K562 (cell line): ENCODE measurements around the gene FARP1. TPM values are rescaled to one million over a fixed set of nuclear protein-coding genes. Genes with fewer than 3 reads are reported as not detected.

ENCODE experiments used
- ATAC-seq: fragments of 200-7000 bp; cut with Tn5 transposase; 3 replicates; pipeline ENCODE4 v1.9.1; 2020; ENCODE audit warnings: moderate library complexity
- BruUV-seq: library from RNA; stranded (reverse); fragments of 400-500 nt; replicated peaks from 2 replicates; lab custom pipeline; 2021; lab: Mats Ljungman, UMichigan
- CTCF ChIA-PET: fragments of 300-600 bp; formaldehyde crosslinking; extraction: SDS; loops from one replicate; lab custom pipeline; 2021; ENCODE audit warnings: low intra/inter-chr PET ratio; lab: Yijun Ruan, JAX
- POLR2A ChIA-PET: fragments of 300-600, 350-650 bp; sonication (Branson Sonifier 250); formaldehyde crosslinking; extraction: SDS; loops from one replicate; lab custom pipeline; 2021; ENCODE audit warnings: antibody characterized with exemption, inconsistent platforms; lab: Yijun Ruan, JAX
- DNase-seq, 4 experiments: peaks; one replicate each; pipeline versions ENCODE4 v3.0.0 to v3.0.0-alpha.2; 2011 to 2018; ENCODE audit warnings: low spot score in 3 of 4, mixed read lengths in 3 of 4; ENCODE audit errors: extremely low read depth in 1 of 4
- FAIRE-seq: peaks from 2 replicates; lab custom pipeline; 2011; peaks lifted over from hg19 to GRCh38; lab: Jason Lieb, UNC
- H2AFZ ChIP-seq: 2 replicates; pipeline ENCODE4 v1.6.0; 2011; ENCODE audit warnings: low read depth, low read length, control low read depth, inconsistent platforms
- H3K27ac ChIP-seq: fragments of 200-600 bp; 3 replicates; pipeline ENCODE4 v1.8.0; 2011; ENCODE audit warnings: low read depth, mild to moderate bottlenecking, control low read depth, inconsistent platforms, low read length, moderate library complexity, mixed read lengths; ENCODE audit errors: extremely low read depth
- H3K27me3 ChIP-seq, 2 experiments: fragments of 300-600 bp in 1 of 2; 2 replicates in 1 of 2; 3 replicates in 1 of 2; pipeline versions ENCODE4 v1.6.0 to v1.8.0; 2011; ENCODE audit warnings: inconsistent platforms in 2 of 2, low read length in 2 of 2, mild to moderate bottlenecking in 1 of 2, mixed read lengths in 1 of 2, moderate library complexity in 1 of 2; ENCODE audit not compliant: control insufficient read depth in 2 of 2, insufficient read depth in 2 of 2
- H3K36me3 ChIP-seq: fragments of 300-600 bp; 3 replicates; pipeline ENCODE4 v1.8.0; 2011; ENCODE audit warnings: mild to moderate bottlenecking, low read length, inconsistent platforms; ENCODE audit not compliant: control insufficient read depth, insufficient read depth
- H3K4me1 ChIP-seq, 2 experiments: fragments of 200-600 bp in 1 of 2; replicated peaks in 1 of 2; 2 replicates in 1 of 2; 3 replicates in 1 of 2; pipeline versions ENCODE4 v1.5.1 to v1.8.0; 2011; ENCODE audit warnings: inconsistent platforms in 2 of 2, low read length in 2 of 2, mild to moderate bottlenecking in 1 of 2, mixed read lengths in 1 of 2, moderate library complexity in 1 of 2; ENCODE audit not compliant: control insufficient read depth in 2 of 2, insufficient read depth in 2 of 2
- H3K4me2 ChIP-seq: 2 replicates; pipeline ENCODE4 v1.6.1; 2011; ENCODE audit warnings: low read length, control low read depth, inconsistent platforms, mixed read lengths; ENCODE audit not compliant: insufficient read depth
- H3K4me3 ChIP-seq: fragments of 200-600 bp; sonication (generic), shearing (Covaris generic); 2 replicates; pipeline ENCODE4 v1.5.1; 2016; ENCODE audit warnings: control low read depth, inconsistent platforms
- H3K79me2 ChIP-seq: fragments of 200-600 bp; 3 replicates; pipeline ENCODE4 v1.8.0; 2011; ENCODE audit warnings: low read length, inconsistent platforms; ENCODE audit not compliant: control insufficient read depth, insufficient read depth
- H3K9ac ChIP-seq, 2 experiments: 2 replicates each; pipeline versions ENCODE4 v1.6.0 to v1.6.1; 2011; ENCODE audit warnings: low read depth in 2 of 2, low read length in 2 of 2, control low read depth in 1 of 2, inconsistent platforms in 1 of 2, mild to moderate bottlenecking in 1 of 2, mixed read lengths in 1 of 2; ENCODE audit not compliant: insufficient read depth in 1 of 2
- H3K9me1 ChIP-seq: one replicate; pipeline ENCODE4 v1.6.0; 2011; ENCODE audit warnings: inconsistent platforms, mild to moderate bottlenecking, low read length, moderate library complexity; ENCODE audit not compliant: control insufficient read depth, insufficient read depth
- H3K9me3 ChIP-seq: replicated peaks from 2 replicates; pipeline ENCODE4 v1.5.1; 2011; ENCODE audit warnings: low read depth, low read length, inconsistent platforms; ENCODE audit not compliant: control insufficient read depth, insufficient read depth
- H4K20me1 ChIP-seq: replicated peaks from 2 replicates; pipeline ENCODE4 v1.6.1; 2011; ENCODE audit warnings: low read length, inconsistent platforms, mixed read lengths; ENCODE audit not compliant: control insufficient read depth, insufficient read depth
- ARID2 ChIP-seq: fragments of 450-650 bp; IDR thresholded peaks from 2 replicates; pipeline ENCODE4 v1.6.1; 2017; ENCODE audit warnings: antibody characterized with exemption, mild to moderate bottlenecking
- ATF6 ChIP-seq: sonication (generic); formaldehyde crosslinking; IDR thresholded peaks from 2 replicates; pipeline ENCODE4 v1.4.0; 2020; ENCODE audit warnings: mild to moderate bottlenecking, missing genetic modification reagents
- CREB3 ChIP-seq: fragments of 450-650 bp; conservative IDR thresholded peaks from 2 replicates; pipeline ENCODE4 v1.6.1; 2016; ENCODE audit warnings: missing genetic modification characterization, low read depth, mild to moderate bottlenecking, missing compliant biosample characterization, moderate library complexity
- KLF10 ChIP-seq: fragments of 250-450 bp; sonication (Bioruptor Pico); IDR thresholded peaks from 2 replicates; pipeline ENCODE4 v1.6.1; 2021; ENCODE audit warnings: matching md5 sums
- L3MBTL2 ChIP-seq: fragments of 450-650 bp; IDR thresholded peaks from 2 replicates; pipeline ENCODE4 v1.6.1; 2016; ENCODE audit warnings: mild to moderate bottlenecking, moderate library complexity
- NELFE ChIP-seq: IDR thresholded peaks from 2 replicates; pipeline ENCODE4 v1.6.1; 2011; ENCODE audit warnings: mild to moderate bottlenecking; ENCODE audit not compliant: insufficient read depth, insufficient read length
- ZNF143 ChIP-seq: sonication (generic); formaldehyde crosslinking; IDR thresholded peaks from 2 replicates; pipeline ENCODE4 v1.9.0; 2022; ENCODE audit warnings: mild to moderate bottlenecking, missing genetic modification reagents
- ZNF23 ChIP-seq: fragments of 250-450 bp; sonication (Bioruptor Pico); IDR thresholded peaks from 2 replicates; pipeline ENCODE4 v1.4.0; 2020; ENCODE audit warnings: mild to moderate bottlenecking
- WGBS: fragments of 100-300 bp; shearing (Covaris generic); methylation state at CpG from one replicate; pipeline ENCODE4 v1.1.6; 2016; ENCODE audit warnings: low coverage, mixed read lengths; ENCODE audit not compliant: insufficient coverage; ENCODE audit errors: missing lambda C conversion rate; 5-methylcytosine and 5-hydroxymethylcytosine counted together
- in situ Hi-C: fragments of 300-500 bp; cut with MboI; formaldehyde crosslinking; loops from 4 replicates; pipeline ENCODE4 v1.15.0; 2018; ENCODE audit warnings: inconsistent platforms, mixed read lengths
- intact Hi-C: fragments of 100-400 bp; cut with micrococcal nuclease; formaldehyde crosslinking; loops from 2 replicates; pipeline ENCODE4 v1.14.2; 2022
- polyA plus RNA-seq, 8 experiments: library from polyadenylated mRNA; depleted of rRNA in 4 of 8; stranded (reverse) in 5 of 8; unstranded in 3 of 8; fragments of >200 nt; fragmentation: Nextera tagmentation in 2 of 8; fragmentation: Illumina TruSeq in 1 of 8; extraction: Ambion mirVana in 2 of 8; extraction: Trizol in 1 of 8; gene quantifications; 2 replicates each; pipeline versions ENCODE4 v1.2.1 to v1.2.3, GENCODE V29; 2011 to 2014; ENCODE audit warnings: inconsistent platforms in 1 of 8, missing spikeins in 1 of 8
- total RNA-seq, 7 experiments: library from RNA; depleted of rRNA in 6 of 7; stranded (reverse); fragments of >200 nt in 6 of 7; fragmentation: Illumina TruSeq in 2 of 7; extraction: Trizol in 2 of 7; gene quantifications; 2 replicates each; pipeline versions ENCODE4 v1.2.1 to v1.2.3, GENCODE V29; 2011 to 2021; ENCODE audit warnings: low replicate concordance in 1 of 7
- TF ChIP-seq, protein P1 (sequence below): fragments of 450-650 bp; formaldehyde crosslinking; IDR thresholded peaks from 2 replicates; pipeline ENCODE4 v1.4.0; 2020; ENCODE audit warnings: mild to moderate bottlenecking, moderate library complexity

The FARP1 gene
- total and polyA plus RNA-seq, 9 of the 15 experiments (the other 6 are each of a cell fraction or from before 2014, with no cell fraction given): 0.03 to 0.29 (median 0.05) TPM; not detected in 3

DNA sequence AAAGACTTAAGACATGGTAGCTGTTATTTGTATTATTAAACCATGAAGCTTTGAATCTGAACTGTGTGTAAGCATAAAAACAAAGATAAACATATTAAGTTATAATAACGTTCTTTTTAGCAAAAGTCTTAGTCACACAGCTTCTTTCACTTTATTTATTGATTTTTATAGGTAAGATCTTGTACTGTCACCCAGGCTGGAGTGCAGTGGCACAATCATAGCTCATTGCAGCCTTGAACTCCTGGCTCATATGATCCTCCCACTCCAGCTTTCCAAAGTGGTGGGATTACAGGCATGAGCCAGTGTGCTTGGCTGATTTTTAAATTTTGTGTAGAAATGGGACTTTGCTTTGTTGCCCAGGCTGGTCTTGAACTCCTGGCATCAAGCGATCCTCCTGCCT lies 13.4 kb downstream of the FARP1 start:
- Histone ChIP-seq H3K79me2 (no peaks in the 10 kb centered on the region), H3K4me1 (no peaks in the 10 kb centered on the region), H3K27ac (no peak overlapping the region), H3K27me3 (no peaks in the 10 kb centered on the region), H2AFZ (no peak overlapping the region), H3K4me2 (no peak overlapping the region), H3K4me3 (no peak overlapping the region), H3K9ac (no peak overlapping the region), H3K9me1 (no peaks in the 10 kb centered on the region), H4K20me1 (no peaks in the 10 kb centered on the region), H3K36me3 (no peaks in the 10 kb centered on the region), H3K9me3 (no peaks in the 10 kb centered on the region)
- 0% methylated on average over 2 of the region's 2 CpGs for WGBS
- FAIRE-seq: no peak
- no peak for ATAC-seq
- ChIA-PET CTCF (no interaction called here), POLR2A (interaction anchor here (0.6 to 0.7 kb wide), 2 partner anchors 97 to 1695 kb away, joined by 3 read pairs; no protein-coding TSS in a partner anchor)
- no TSS peak for BruUV-seq
- intact Hi-C loops: no loop called here
- in situ Hi-C loops: no loop called here
- DNase-seq: no peak
- TF ChIP-seq NELFE (no peak), ARID2 (no peak), CREB3 (no peak), ATF6 (CRISPR knock-in tag) (no peak), KLF10 (no peak), ZNF23 (CRISPR knock-in tag) (no peak), ZNF143 (CRISPR knock-in tag) (no peak), L3MBTL2 (no peak)
- TF ChIP-seq, protein P1, sequence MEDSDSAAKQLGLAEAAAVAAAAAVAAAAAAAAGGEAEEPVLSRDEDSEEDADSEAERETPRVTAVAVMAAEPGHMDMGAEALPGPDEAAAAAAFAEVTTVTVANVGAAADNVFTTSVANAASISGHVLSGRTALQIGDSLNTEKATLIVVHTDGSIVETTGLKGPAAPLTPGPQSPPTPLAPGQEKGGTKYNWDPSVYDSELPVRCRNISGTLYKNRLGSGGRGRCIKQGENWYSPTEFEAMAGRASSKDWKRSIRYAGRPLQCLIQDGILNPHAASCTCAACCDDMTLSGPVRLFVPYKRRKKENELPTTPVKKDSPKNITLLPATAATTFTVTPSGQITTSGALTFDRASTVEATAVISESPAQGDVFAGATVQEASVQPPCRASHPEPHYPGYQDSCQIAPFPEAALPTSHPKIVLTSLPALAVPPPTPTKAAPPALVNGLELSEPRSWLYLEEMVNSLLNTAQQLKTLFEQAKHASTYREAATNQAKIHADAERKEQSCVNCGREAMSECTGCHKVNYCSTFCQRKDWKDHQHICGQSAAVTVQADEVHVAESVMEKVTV (CRISPR knock-in tag): no peak
